ENCODE measurements around the gene SLC25A4.

SLC25A4 gene

GRCh38 chr4:185109736-185110135 is 33.3 kb upstream of the SLC25A4 start:
- no peaks in the 10 kb centered on the region for H3K9me2 ChIP-seq (replicated peaks; ENCODE audit: control insufficient read depth, low read length)
- H3K27ac ChIP-seq (ENCODE audit: low read depth, low read length), result no peak overlapping the region
- H3K79me2 ChIP-seq (ENCODE audit: control insufficient read depth, low read length), result no peaks in the 10 kb centered on the region
- H3K36me3 ChIP-seq (ENCODE audit: control insufficient read depth, low read length), result no peaks in the 10 kb centered on the region
- no peak overlapping the region for H3K4me3 ChIP-seq (ENCODE audit: low read length)
- no peaks in the 10 kb centered on the region for H4K20me1 ChIP-seq (ENCODE audit: control insufficient read depth, insufficient read depth, low read depth, low read length)
- TF ChIP-seq, protein P1, sequence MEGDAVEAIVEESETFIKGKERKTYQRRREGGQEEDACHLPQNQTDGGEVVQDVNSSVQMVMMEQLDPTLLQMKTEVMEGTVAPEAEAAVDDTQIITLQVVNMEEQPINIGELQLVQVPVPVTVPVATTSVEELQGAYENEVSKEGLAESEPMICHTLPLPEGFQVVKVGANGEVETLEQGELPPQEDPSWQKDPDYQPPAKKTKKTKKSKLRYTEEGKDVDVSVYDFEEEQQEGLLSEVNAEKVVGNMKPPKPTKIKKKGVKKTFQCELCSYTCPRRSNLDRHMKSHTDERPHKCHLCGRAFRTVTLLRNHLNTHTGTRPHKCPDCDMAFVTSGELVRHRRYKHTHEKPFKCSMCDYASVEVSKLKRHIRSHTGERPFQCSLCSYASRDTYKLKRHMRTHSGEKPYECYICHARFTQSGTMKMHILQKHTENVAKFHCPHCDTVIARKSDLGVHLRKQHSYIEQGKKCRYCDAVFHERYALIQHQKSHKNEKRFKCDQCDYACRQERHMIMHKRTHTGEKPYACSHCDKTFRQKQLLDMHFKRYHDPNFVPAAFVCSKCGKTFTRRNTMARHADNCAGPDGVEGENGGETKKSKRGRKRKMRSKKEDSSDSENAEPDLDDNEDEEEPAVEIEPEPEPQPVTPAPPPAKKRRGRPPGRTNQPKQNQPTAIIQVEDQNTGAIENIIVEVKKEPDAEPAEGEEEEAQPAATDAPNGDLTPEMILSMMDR (IDR thresholded peaks at IDR 0.05; ENCODE audit: low read depth, low read length, poor library complexity, severe bottlenecking), result no peak
- no peak for TF ChIP-seq EZH2phosphoT487 (IDR thresholded peaks at IDR 0.05; ENCODE audit: borderline replicate concordance, low read length)
- no peaks in the 10 kb centered on the region for H3K4me1 ChIP-seq (ENCODE audit: control insufficient read depth, low read length)
- no peak overlapping the region for H3K4me2 ChIP-seq (ENCODE audit: low read length)
- peaks cover 22% of the 10 kb centered on the region for H3K27me3 ChIP-seq (ENCODE audit: control insufficient read depth, low read length)
- no peaks in the 10 kb centered on the region for H3K9me3 ChIP-seq (ENCODE audit: control insufficient read depth, insufficient read depth, low read length)
- H3F3A ChIP-seq (ENCODE audit: control insufficient read depth, insufficient read depth), result no peaks in the 10 kb centered on the region

DNA sequence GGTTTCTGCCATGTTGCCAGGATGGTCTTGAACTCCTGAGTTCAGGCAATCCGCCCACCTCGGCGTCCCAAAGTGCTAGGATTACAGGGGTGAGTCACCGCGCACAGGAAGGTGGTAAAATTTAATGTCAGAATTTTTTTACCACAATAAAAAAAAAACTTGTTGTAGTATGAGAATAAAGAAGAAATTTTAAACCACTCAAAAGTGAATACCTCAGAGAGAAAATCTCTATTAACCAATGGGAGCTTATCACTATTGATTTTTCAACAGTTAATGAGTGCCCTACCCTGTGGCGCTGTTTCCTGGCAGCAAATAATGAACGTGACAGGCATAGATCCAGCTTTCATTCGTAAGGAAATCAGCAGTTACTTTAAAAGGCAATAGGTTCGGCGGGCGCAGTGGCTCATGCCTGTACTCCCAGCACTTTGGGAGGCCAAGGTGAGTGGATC is 32.7 kb upstream of the SLC25A4 start:
- Histone ChIP-seq H3K27ac (ENCODE audit: low read depth, low read length) (no peak overlapping the region), H3F3A (ENCODE audit: control insufficient read depth, insufficient read depth) (no peaks in the 10 kb centered on the region), H3K79me2 (ENCODE audit: control insufficient read depth, low read length) (no peaks in the 10 kb centered on the region), H3K9me3 (ENCODE audit: control insufficient read depth, insufficient read depth, low read length) (no peaks in the 10 kb centered on the region), H3K36me3 (ENCODE audit: control insufficient read depth, low read length) (no peaks in the 10 kb centered on the region), H4K20me1 (ENCODE audit: control insufficient read depth, insufficient read depth, low read depth, low read length) (no peaks in the 10 kb centered on the region), H3K4me2 (ENCODE audit: low read length) (no peak overlapping the region), H3K9me2 (replicated peaks; ENCODE audit: control insufficient read depth, low read length) (no peaks in the 10 kb centered on the region), H3K4me1 (ENCODE audit: control insufficient read depth, low read length) (no peaks in the 10 kb centered on the region), H3K4me3 (ENCODE audit: low read length) (no peak overlapping the region), H3K27me3 (ENCODE audit: control insufficient read depth, low read length) (peaks cover 15% of the 10 kb centered on the region)
- no peak for TF ChIP-seq EZH2phosphoT487 (IDR thresholded peaks at IDR 0.05; ENCODE audit: borderline replicate concordance, low read length)
- TF ChIP-seq, protein P1 (IDR thresholded peaks at IDR 0.05; ENCODE audit: low read depth, low read length, poor library complexity, severe bottlenecking), result no peak

DNA sequence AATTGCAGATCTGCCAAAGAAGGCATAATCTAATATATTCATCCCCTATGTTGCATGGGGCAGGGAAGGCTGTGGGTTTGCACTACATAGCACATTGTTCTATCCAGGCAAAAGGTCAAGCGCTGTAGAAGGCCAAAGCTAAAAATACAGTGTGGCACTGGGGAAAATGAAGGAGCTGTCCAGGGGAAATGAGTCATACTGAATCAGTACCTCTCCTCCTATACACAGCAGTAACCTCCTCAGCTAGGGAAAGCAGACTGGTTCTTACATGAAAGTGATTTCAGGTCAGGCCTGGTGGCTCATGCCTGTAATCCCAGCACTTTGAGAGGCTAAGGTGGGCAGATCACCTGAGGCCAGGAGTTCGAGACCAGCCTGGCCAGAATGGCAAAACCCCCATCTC is 31.0 kb upstream of the SLC25A4 start:
- H3K79me2 ChIP-seq (ENCODE audit: control insufficient read depth, low read length), result no peaks in the 10 kb centered on the region
- no peak overlapping the region for H3K4me2 ChIP-seq (ENCODE audit: low read length)
- H3K27ac ChIP-seq (ENCODE audit: low read depth, low read length), result no peak overlapping the region
- no peaks in the 10 kb centered on the region for H3K9me2 ChIP-seq (replicated peaks; ENCODE audit: control insufficient read depth, low read length)
- H3K27me3 ChIP-seq (ENCODE audit: control insufficient read depth, low read length), result 0 out of 2 replicates have a peak, but pooled peaks cover 6% of the 10 kb centered on the region
- no peaks in the 10 kb centered on the region for H3K4me1 ChIP-seq (ENCODE audit: control insufficient read depth, low read length)
- H4K20me1 ChIP-seq (ENCODE audit: control insufficient read depth, insufficient read depth, low read depth, low read length), result no peaks in the 10 kb centered on the region
- no peaks in the 10 kb centered on the region for H3F3A ChIP-seq (ENCODE audit: control insufficient read depth, insufficient read depth)
- H3K36me3 ChIP-seq (ENCODE audit: control insufficient read depth, low read length), result no peaks in the 10 kb centered on the region
- H3K9me3 ChIP-seq (ENCODE audit: control insufficient read depth, insufficient read depth, low read length), result no peaks in the 10 kb centered on the region
- H3K4me3 ChIP-seq (ENCODE audit: low read length), result no peak overlapping the region
- TF ChIP-seq, protein P1 (IDR thresholded peaks at IDR 0.05; ENCODE audit: low read depth, low read length, poor library complexity, severe bottlenecking), result no peak
- TF ChIP-seq EZH2phosphoT487 (IDR thresholded peaks at IDR 0.05; ENCODE audit: borderline replicate concordance, low read length), result no peak

Data from DOHH2 (cell line).